GM21723 (cell line): ENCODE measurements around the gene TP53BP2.

Source experiments
- ATAC-seq: cut with Tn5 transposase; IDR thresholded peaks from one replicate; pipeline ENCODE4 v1.9.1; 2021; ENCODE audit warnings: mild to moderate bottlenecking, moderate library complexity; ENCODE audit not compliant: unreplicated experiment

TP53BP2 gene

GRCh38 chr1:223802602-223803001 is 43.1 kb downstream of the TP53BP2 start:
- ATAC-seq, result no peak

DNA sequence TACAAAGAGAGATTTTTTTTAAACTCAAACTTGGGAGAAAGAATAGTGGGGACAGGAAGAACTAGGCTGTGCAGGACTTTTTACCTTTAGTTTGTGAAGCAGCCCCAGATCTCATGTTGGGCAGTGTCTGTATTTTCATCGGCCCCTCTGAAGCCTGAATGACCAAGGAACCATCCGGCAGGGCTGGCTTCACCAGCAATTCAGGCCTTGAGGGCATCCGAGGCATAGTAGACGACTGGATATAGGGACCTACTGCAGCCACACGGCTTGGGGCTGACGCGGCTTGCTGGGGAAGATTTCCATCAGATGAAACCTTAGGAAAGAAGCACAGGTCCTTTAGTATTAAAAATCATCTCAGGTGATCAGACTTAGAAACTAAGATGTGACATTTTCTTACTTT is 43.7 kb downstream of the TP53BP2 start:
- ATAC-seq, result no peak

GRCh38 chr1:223796210-223796609 is 49.5 kb downstream of the TP53BP2 start:
- ATAC-seq, result no peak

- ATAC-seq, result no peak
These were observed 51.4 kb downstream of the TP53BP2 start for GRCh38 chr1:223794136-223794880.

DNA sequence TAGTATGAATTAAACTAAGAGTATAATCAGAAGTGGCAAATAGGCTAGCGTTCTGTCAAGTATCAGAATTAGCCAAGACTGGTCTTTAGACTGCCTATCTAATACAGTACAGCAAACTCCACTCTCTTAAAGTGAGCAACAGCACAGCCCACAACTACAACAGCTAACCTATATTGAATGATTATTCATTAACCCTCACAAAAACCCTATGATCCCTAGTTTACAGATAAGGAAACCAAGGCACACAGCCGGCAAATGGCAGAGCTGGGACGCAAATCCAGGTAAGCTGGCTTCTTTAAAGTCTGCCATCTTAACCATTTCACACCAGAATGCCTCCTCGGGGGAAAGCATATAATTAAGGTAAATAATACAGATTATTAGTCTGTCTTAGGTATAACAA is 52.0 kb downstream of the TP53BP2 start:
- no peak for ATAC-seq

DNA sequence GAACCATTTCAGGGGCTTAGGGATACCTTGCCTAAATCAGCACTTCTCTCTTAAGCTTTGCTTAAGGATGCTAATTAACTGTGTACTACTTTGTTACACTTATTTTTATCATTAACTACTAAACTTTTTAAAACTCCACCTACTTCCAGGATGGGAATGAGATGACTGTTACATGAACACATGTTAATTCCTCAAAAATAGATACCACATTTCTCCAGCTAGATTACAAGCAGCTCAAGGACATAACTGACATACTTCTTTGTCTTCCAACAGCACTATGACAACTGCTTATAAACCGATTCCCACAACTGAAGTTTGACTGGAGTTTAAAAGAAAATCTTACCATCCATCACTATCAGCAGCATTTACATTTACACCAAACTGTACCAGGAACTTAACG is 53.7 kb downstream of the TP53BP2 start:
- ATAC-seq, result no peak

- no peak for ATAC-seq
These were observed 56.9 kb downstream of the TP53BP2 start for GRCh38 chr1:223788746-223789415.

GRCh38 chr1:223785808-223786207 is 59.9 kb downstream of the TP53BP2 start:
- no peak for ATAC-seq

DNA sequence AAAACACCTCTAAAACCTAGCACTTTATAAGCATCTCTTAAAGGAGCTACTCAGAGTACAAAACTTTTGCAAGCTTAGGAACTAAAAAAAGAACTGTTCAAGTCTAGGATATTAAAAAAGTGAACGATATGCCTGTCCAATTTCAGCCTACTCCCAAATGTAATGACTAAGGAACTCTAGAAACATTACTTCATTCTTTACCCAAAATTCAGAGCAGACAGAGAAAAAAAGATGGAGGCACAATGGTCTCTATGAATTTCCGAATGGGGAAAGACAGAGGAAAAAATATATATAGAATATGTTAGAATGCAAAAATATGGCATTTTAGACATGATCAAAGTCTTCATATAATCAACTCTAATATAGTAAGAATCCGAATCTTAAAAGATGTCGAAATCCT is 61.2 kb downstream of the TP53BP2 start:
- ATAC-seq, result no peak

DNA sequence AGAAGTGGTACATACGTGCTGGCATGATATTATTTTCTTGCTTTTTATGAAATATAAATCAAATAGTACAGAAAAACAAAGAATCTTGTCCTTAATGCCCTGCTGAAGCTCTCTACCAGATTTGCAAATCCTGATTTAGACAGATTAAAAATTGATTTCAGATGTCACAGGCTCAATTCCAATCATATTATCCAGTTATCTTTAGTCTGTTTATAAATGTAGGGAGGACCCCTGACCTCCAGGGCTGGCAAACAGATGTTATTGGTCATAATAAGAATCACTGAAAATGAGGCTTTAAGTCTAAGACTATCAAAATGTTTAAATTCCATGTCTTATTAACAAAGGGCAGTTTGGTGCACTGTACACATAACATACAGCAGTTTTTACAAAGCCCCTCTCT is 62.1 kb downstream of the TP53BP2 start:
- ATAC-seq, result no peak

- no peak for ATAC-seq
These were observed 64.8 kb downstream of the TP53BP2 start for GRCh38 chr1:223780949-223781348.

GRCh38 chr1:223780318-223780717 is 65.4 kb downstream of the TP53BP2 start:
- no peak for ATAC-seq

- no peak for ATAC-seq
These were observed 68.8 kb downstream of the TP53BP2 start for GRCh38 chr1:223776826-223777454.

GRCh38 chr1:223776075-223776814 is 69.5 kb downstream of the TP53BP2 start:
- ATAC-seq, result no peak

- ATAC-seq, result no peak
These were observed 70.1 kb downstream of the TP53BP2 start for GRCh38 chr1:223775711-223776074.

DNA sequence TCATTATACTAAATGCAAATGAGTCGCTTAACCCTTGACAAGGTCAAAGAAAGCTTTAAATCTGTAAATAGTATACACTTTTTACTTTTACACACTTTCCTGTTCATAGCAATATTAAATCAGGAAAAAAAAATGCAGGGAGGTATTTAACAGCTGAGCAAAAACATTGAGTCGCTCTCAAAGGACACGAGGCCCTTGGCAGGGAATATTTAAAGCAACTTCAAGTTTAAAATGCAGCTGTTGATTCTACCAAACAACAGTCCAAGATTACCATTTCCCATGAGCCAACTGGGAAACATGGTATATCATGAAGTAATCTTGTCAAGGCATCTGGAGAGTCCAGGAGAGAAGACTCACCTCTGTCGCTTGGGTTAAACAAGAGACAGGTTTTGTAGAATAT is 70.7 kb downstream of the TP53BP2 start:
- no peak for ATAC-seq

DNA sequence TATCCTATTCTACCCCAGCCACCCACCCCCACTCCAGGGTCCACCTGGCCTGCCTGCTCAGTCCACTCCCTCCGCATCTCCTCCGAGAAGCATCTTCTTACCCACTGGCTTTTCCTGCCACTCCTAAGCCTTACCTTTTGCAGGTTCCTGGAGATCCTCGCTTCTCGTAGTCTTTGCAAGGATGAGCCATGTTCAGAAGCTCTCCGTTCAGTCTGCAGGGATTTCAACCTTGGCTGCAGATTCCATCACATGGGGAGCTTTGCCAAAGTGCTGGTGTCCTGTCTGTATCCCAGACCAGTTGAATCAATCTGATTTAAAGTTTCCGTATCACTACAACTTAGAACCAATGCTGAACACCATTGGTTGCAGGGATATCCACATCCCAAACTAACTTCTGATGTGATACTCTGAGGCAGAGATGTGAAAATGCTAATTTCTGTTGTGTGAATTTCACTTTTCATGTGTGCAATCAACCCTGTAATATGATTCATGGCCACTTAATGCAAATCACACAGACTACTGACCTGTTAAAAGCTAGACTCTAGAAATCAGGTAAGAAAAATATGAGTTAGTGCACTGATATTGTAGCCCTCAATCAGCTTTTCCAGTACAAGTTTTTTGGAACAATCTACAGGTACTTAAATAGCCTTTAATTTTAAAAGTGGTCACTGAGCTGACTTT is 71.5 kb downstream of the TP53BP2 start:
- ATAC-seq, result no peak

- ATAC-seq, result no peak
These were observed 73.0 kb downstream of the TP53BP2 start for GRCh38 chr1:223772771-223773160.

DNA sequence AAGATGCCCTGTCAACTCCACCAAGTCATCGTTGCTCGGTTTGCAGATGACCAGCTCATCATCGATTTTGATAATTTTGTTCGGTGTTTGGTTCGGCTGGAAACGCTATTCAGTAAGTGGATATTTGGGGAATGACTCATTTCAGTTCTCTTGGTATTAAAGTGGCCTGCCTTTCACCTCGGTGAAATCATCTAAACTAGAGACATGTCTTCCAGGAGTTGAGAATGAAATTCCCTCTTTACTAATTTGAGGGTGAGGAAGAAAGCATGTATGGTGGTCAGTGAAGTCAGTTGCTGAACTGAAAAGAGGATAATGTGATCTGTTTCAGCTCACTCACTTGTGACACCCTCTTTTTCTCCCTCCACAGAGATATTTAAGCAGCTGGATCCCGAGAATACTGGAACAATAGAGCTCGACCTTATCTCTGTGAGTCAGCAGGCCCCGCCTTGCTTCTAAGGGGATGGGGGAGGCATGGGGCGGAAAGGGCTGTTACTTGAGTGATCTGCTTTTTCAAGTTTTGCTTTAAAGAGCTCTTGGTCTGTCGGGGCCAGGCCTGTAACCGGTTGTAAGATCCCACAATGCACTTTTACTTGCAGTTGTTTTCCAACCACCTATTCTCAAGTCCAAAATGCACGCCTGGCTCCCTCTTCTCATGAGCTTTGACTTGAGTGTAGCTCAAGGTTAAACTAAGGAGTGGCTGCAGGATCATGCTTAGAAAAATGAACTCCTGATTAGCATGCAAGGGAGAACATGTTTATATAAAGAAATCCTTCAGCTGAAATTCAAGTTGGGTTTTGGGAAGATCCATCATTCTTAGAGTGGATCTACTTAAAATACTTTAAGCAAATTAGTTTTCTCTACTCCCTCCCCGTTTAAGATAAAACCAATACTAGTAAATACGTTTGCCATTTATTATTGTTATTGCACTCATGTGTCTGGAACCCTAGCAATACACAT is 73.7 kb downstream of the TP53BP2 start:
- no peak for ATAC-seq

DNA sequence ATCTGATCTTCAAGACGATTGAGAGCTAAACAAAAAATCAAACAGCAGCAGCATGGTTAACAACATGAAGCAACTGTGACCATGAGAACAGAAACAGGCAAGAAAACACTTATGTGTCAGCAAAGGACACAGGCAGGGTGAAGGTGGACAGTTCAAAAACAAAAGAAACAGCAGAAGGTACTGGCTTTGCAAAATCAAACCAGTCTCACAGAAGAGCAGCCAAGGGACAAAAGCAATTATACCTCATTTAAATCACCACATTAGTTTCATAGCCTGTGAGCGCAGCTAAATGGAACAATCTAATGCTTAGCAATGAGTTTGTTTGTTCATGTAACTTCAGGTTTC is 74.3 kb downstream of the TP53BP2 start:
- ATAC-seq, result no peak
